ENCODE results near the gene RARA. TPM values are rescaled to one million over a fixed set of nuclear protein-coding genes. Genes with fewer than 3 reads are reported as not detected.

The RARA gene
- total RNA-seq, 6 experiments from 2014 or later: 27.1 to 32.2 (median 28.8) TPM

DNA sequence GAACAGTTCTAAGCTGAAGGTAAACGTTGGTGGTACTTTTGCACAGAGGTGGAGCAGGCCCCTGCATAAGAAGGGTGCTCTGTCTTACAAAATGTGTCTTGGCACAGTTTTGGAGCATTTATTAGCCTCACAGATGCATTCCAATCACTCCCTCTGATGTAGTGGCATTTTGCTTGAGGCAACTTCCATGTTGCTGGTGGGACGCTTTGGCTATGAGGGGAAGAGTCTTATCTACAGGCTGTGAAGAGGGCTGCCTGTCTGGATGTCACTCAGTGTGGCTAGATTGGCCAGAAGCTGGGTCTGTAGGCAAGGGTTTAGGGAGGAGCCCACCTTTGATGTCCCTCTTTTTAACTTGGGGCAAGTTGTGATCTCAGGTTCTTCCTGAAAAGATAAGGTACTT is 2.6 kb upstream of the RARA start:
- TF ChIP-seq, protein P1, sequence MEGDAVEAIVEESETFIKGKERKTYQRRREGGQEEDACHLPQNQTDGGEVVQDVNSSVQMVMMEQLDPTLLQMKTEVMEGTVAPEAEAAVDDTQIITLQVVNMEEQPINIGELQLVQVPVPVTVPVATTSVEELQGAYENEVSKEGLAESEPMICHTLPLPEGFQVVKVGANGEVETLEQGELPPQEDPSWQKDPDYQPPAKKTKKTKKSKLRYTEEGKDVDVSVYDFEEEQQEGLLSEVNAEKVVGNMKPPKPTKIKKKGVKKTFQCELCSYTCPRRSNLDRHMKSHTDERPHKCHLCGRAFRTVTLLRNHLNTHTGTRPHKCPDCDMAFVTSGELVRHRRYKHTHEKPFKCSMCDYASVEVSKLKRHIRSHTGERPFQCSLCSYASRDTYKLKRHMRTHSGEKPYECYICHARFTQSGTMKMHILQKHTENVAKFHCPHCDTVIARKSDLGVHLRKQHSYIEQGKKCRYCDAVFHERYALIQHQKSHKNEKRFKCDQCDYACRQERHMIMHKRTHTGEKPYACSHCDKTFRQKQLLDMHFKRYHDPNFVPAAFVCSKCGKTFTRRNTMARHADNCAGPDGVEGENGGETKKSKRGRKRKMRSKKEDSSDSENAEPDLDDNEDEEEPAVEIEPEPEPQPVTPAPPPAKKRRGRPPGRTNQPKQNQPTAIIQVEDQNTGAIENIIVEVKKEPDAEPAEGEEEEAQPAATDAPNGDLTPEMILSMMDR (IDR thresholded peaks at IDR 0.05): no peak
- Mint-ChIP-seq H3K4me3 (no peak overlapping the region), H3K9me3 (no peaks in the 10 kb centered on the region), H3K36me3 (ENCODE audit: low read depth) (no peaks in the 10 kb centered on the region), H3K27me3 (ENCODE audit: insufficient read depth) (peaks cover 2% of the 10 kb centered on the region), H3K4me1 (ENCODE audit: low read depth) (peaks cover 33% of the 10 kb centered on the region), H3K27ac (no peak overlapping the region)
- DNase-seq: no peak

- H3K4me1 Mint-ChIP-seq (ENCODE audit: low read depth): peaks cover 33% of the 10 kb centered on the region
- TF ChIP-seq, protein P1 (IDR thresholded peaks at IDR 0.05): no peak
- no peaks in the 10 kb centered on the region for H3K36me3 Mint-ChIP-seq (ENCODE audit: low read depth)
- no peak overlapping the region for H3K27ac Mint-ChIP-seq
- peak; percentile 56 for DNase-seq
- no peak overlapping the region for H3K4me3 Mint-ChIP-seq
- H3K9me3 Mint-ChIP-seq: no peaks in the 10 kb centered on the region
- H3K27me3 Mint-ChIP-seq (ENCODE audit: insufficient read depth): peaks cover 2% of the 10 kb centered on the region
These were observed 1.8 kb upstream of the RARA start for GRCh38 chr17:40307001-40307730.

DNA sequence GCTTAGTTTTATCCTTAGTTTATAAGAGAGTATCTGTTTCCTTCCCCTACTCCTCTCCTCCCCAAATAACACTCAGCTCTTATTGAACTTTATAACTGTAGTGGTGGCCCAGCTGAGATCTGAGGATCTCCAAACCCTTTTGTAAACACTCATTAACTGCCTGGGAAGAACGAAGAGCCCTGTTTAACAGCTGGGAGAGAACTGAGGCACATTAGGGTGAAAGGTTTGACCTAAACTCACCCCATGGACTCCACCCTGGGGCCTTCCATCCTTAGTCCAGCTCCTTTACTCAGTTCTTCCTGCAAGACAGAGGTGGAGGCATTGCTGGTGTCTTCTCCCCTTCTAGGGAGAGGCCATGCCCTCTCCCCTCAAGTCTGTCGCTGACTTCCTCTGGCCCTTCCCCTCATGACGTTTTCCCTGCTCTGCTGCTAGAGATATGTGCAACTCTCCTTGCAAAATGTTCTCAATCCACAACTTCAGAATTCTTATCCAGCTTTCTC is 1.2 kb upstream of the RARA start:
- TF ChIP-seq, protein P1 (IDR thresholded peaks at IDR 0.05): no peak
- peaks cover 27% of the 10 kb centered on the region for H3K4me1 Mint-ChIP-seq (ENCODE audit: low read depth)
- no peak overlapping the region for H3K27ac Mint-ChIP-seq
- peaks cover 2% of the 10 kb centered on the region for H3K27me3 Mint-ChIP-seq (ENCODE audit: insufficient read depth)
- DNase-seq: no peak
- no peak overlapping the region for H3K4me3 Mint-ChIP-seq
- H3K36me3 Mint-ChIP-seq (ENCODE audit: low read depth): no peaks in the 10 kb centered on the region
- H3K9me3 Mint-ChIP-seq: no peaks in the 10 kb centered on the region

- H3K27me3 Mint-ChIP-seq (ENCODE audit: insufficient read depth): no peaks in the 10 kb centered on the region; the same call in none of the 2 replicates
- H3K27ac Mint-ChIP-seq: no peak overlapping the region
- no peak for DNase-seq
- TF ChIP-seq, protein P1 (IDR thresholded peaks at IDR 0.05): no peak
- H3K9me3 Mint-ChIP-seq: no peaks in the 10 kb centered on the region
- H3K4me3 Mint-ChIP-seq: no peak overlapping the region
- H3K4me1 Mint-ChIP-seq (ENCODE audit: low read depth): peaks cover 5% of the 10 kb centered on the region
- H3K36me3 Mint-ChIP-seq (ENCODE audit: low read depth): no peaks in the 10 kb centered on the region
These were observed 1.1 kb downstream of the RARA start for GRCh38 chr17:40309949-40310510.

GRCh38 chr17:40310882-40311391 is 2.0 kb downstream of the RARA start:
- no peaks in the 10 kb centered on the region for H3K9me3 Mint-ChIP-seq

More at GRCh38 chr17:40310882-40311391, 2.0 kb downstream of the RARA start:
- Mint-ChIP-seq H3K4me1 (ENCODE audit: low read depth) (no peaks in the 10 kb centered on the region; the same call in 1 of the 2 replicates), H3K4me3 (no peak overlapping the region), H3K27ac (peak overlapping the region; percentile 17; the same call in 1 of the 2 replicates), H3K27me3 (ENCODE audit: insufficient read depth) (no peaks in the 10 kb centered on the region; the same call in none of the 2 replicates), H3K36me3 (ENCODE audit: low read depth) (no peaks in the 10 kb centered on the region)
- no peak for DNase-seq
- TF ChIP-seq, protein P1 (IDR thresholded peaks at IDR 0.05): no peak
